Measurements from ENCODE around the gene OR10G3. TPM values are rescaled to one million over a fixed set of nuclear protein-coding genes. Genes with fewer than 3 reads are reported as not detected.
A peak's percentile ranks its signal among the peaks of the same experiment; 100 is the strongest.
"Not testable (repeated sequence)": the region's sequence is repeated elsewhere in the genome, so short reads cannot be mapped to it uniquely, and the experiment has no call there.

The OR10G3 gene, protein sequence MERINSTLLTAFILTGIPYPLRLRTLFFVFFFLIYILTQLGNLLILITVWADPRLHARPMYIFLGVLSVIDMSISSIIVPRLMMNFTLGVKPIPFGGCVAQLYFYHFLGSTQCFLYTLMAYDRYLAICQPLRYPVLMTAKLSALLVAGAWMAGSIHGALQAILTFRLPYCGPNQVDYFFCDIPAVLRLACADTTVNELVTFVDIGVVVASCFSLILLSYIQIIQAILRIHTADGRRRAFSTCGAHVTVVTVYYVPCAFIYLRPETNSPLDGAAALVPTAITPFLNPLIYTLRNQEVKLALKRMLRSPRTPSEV
- not detected for polyA plus RNA-seq
- long read RNA-seq, donor 1 = 0 reads
- long read RNA-seq, donor 2 = 0 reads
- long read RNA-seq, donor 3 = 0 reads
- long read RNA-seq, donor 4 = 0 reads
- long read RNA-seq, donor 5 = 0 reads
- long read RNA-seq, donor 6 = 0 reads
- long read RNA-seq, donor 7 = 0 reads
- long read RNA-seq, donor 8 = 0 reads
- long read RNA-seq, donor 9 = 0 reads
- long read RNA-seq, donor 10 = 0 reads
- long read RNA-seq, donor 11 = 0 reads

DNA sequence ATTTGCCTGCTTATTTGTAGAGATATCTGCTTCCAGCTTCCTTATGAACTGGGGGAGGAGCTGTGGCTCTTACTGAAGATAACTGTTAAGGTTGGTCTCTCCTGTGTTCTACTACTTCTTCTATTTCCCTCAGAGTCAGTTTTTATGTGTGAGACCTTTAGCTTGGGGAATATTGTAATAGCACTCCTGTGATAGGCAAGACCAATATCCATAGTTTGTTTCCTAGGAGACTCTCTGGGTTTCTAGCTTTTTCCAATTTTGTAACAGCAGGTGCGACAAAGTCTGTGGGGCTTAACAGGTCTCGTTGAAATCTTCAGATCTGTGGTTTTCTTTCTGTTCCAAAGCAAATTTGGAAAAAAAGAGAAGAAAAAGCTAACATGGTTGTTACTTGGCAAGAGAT, at the start of gene OR10G3:
Gene OR10G3, minus strand, starts transcription at position 101 of the 400 bp plus-strand sequence. CDS start 9,332 bp downstream, outside the sequence.
- no peak for DNase-seq
- H3K4me3 ChIP-seq (ENCODE audit: low read length) = no peak within 1 kb of the TSS
- H3K9me3 ChIP-seq (ENCODE audit: control insufficient read depth, low read depth, low read length) = no peaks in the 10 kb centered on the region
- H3K4me1 ChIP-seq (ENCODE audit: control insufficient read depth, insufficient read depth, low read length) = no peaks in the 10 kb centered on the region
- no peaks in the 10 kb centered on the region for H3K27me3 ChIP-seq (ENCODE audit: control insufficient read depth, insufficient read depth, low read length)
- WGBS (ENCODE audit: insufficient coverage, low lambda C conversion rate) = 83% methylated on average over 1 of the region's 2 CpGs
- H3K36me3 ChIP-seq (ENCODE audit: control insufficient read depth, insufficient read depth, low read length) = no peaks in the 10 kb centered on the region
- no peak within 1 kb of the TSS for H3K27ac ChIP-seq (ENCODE audit: low read length)

DNA sequence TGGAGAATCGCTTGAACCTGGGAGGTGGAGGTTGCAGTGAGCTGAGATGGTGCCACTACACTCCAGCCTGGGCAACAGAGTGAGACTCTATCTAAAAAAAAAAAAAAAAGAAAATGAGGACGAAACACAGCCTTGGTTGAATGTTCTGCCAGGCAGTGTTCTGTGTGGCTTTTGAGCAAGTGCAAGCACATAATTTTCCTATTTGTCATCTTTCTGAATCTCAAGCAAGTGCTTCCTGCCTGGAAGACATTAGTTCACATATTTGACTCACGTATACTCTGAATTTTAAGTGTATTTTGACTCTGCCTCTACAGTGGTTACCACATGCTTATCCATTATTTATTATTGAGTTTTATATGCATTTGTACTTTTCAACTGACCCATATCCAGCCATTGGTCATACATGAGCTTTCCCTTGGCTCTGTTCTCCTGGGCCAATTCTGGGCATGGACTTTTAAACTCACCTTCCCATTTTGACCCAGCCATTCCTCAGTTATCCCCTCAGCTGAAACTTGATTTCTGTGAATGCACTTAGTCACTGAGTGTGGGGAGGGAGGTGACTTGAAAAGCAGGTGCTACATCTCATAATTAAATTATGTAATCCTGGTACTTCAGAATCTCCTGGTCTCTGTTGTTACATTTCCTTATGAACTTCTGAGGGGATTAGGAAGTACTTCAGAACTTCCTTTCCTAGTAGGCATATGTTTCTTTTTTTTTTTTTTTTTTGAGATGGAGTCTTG, 46.8 kb upstream of the OR10G3 start:
- no peaks in the 10 kb centered on the region for H3K9me3 ChIP-seq (ENCODE audit: control insufficient read depth, low read depth, low read length)
- H3K36me3 ChIP-seq (ENCODE audit: control insufficient read depth, insufficient read depth, low read length) = no peaks in the 10 kb centered on the region
- WGBS (ENCODE audit: insufficient coverage, low lambda C conversion rate) = 40% methylated on average over 1 of the region's 3 CpGs
- no peaks in the 10 kb centered on the region for H3K4me1 ChIP-seq (ENCODE audit: control insufficient read depth, insufficient read depth, low read length)
- DNase-seq = no peak
- no peak overlapping the region for H3K4me3 ChIP-seq (ENCODE audit: low read length)
- no peak overlapping the region for H3K27ac ChIP-seq (ENCODE audit: low read length)
- H3K27me3 ChIP-seq (ENCODE audit: control insufficient read depth, insufficient read depth, low read length) = no peaks in the 10 kb centered on the region

DNA sequence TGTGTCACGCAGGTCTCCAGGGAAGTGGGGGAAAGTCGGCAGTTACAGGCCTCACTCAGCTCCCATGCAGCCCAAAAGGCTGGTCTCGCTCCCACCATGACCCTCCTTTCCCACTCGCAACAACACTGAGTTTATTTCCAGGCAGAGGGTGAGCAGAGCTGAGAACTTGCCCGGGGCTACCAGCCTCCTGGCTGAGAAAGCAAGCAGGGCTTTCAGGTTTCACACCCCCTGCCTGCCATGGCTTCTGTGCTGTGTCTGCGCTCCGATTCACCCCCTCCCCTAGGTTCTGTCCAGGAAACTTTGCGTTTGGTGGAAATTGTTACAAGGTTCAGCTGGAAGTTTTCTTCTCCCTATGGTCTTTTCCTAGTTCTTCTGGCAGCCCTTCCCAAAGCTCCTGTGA, 37.7 kb upstream of the OR10G3 start:
- no peak overlapping the region for H3K4me3 ChIP-seq (ENCODE audit: low read length)
- no peak for DNase-seq
- no peaks in the 10 kb centered on the region for H3K27me3 ChIP-seq (ENCODE audit: control insufficient read depth, insufficient read depth, low read length)
- no peaks in the 10 kb centered on the region for H3K9me3 ChIP-seq (ENCODE audit: control insufficient read depth, low read depth, low read length)
- WGBS (ENCODE audit: insufficient coverage, low lambda C conversion rate) = no CpG with 5 or more reads among the region's 8 CpGs
- H3K27ac ChIP-seq (ENCODE audit: low read length) = no peak overlapping the region
- no peaks in the 10 kb centered on the region for H3K4me1 ChIP-seq (ENCODE audit: control insufficient read depth, insufficient read depth, low read length)
- no peaks in the 10 kb centered on the region for H3K36me3 ChIP-seq (ENCODE audit: control insufficient read depth, insufficient read depth, low read length)

DNA sequence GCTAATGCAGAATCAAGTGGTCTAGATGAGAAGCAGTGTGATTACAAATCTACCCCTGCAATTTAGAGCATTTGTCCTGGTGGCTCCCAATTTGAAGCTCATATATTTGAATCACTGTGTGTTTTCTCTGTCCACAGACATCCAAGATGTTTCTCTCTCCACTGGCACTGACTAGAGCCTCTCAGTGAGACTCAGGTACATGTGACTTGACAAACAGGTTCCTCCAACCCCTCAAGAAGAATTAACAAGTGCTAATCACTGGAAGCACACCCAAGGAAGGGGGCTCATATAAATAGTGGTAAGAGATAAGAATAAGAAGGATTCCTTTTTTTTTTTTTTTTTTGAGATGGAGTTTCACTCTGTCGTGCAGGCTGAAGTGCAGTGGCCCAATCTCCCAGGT, 34.4 kb upstream of the OR10G3 start:
- Histone ChIP-seq H3K9me3 (ENCODE audit: control insufficient read depth, low read depth, low read length) (no peaks in the 10 kb centered on the region), H3K27me3 (ENCODE audit: control insufficient read depth, insufficient read depth, low read length) (no peaks in the 10 kb centered on the region), H3K27ac (ENCODE audit: low read length) (no peak overlapping the region), H3K36me3 (ENCODE audit: control insufficient read depth, insufficient read depth, low read length) (no peaks in the 10 kb centered on the region), H3K4me1 (ENCODE audit: control insufficient read depth, insufficient read depth, low read length) (no peaks in the 10 kb centered on the region), H3K4me3 (ENCODE audit: low read length) (no peak overlapping the region)
- no peak for DNase-seq
- WGBS (ENCODE audit: insufficient coverage, low lambda C conversion rate) = no CpG with 5 or more reads among the region's 1 CpG

DNA sequence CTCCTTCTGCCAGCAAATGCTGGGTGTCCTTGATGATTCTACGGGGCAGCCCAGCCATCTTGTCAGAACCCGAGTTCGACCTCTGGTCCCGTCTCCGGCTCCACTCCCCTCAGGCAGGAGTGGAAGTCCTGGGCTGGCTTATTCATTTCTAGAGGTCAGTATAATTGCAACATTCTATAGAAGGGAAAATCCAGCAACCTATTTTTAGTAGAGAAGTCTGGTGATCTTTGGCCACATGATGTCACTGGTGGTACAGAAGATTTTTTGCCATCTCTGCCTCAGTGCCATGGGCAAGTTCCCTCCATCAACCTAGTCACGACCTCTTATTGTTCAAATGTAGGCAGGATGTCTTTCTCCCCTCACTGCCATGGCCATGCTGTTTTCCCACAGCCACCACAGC, 32.4 kb upstream of the OR10G3 start:
- no CpG with 5 or more reads among the region's 6 CpGs for WGBS (ENCODE audit: insufficient coverage, low lambda C conversion rate)
- no peak for DNase-seq
- Histone ChIP-seq H3K9me3 (ENCODE audit: control insufficient read depth, low read depth, low read length) (no peaks in the 10 kb centered on the region), H3K4me1 (ENCODE audit: control insufficient read depth, insufficient read depth, low read length) (no peaks in the 10 kb centered on the region), H3K27me3 (ENCODE audit: control insufficient read depth, insufficient read depth, low read length) (no peaks in the 10 kb centered on the region), H3K27ac (ENCODE audit: low read length) (no peak overlapping the region), H3K36me3 (ENCODE audit: control insufficient read depth, insufficient read depth, low read length) (no peaks in the 10 kb centered on the region), H3K4me3 (ENCODE audit: low read length) (no peak overlapping the region)

DNA sequence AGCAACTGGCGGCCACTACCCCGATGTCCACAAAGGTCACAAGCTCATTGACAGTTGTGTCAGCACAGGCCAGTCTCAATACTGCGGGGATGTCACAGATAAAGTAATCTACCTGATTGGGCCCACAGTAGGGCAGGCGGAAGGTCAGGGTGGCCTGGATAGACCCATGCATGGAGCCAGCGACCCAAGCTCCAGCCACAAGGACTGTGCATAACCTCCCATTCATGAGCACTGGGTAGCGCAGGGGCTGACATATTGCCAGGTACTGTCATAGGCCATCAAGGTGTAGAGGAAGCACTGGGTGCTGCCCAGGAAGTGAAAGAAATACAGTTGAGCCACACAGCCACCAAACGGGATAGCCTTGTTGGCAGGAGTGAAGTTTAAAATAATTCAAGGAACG, 22.3 kb upstream of the OR10G3 start:
- no CpG with 5 or more reads among the region's 8 CpGs for WGBS (ENCODE audit: insufficient coverage, low lambda C conversion rate)
- not testable (repeated sequence) for H3K27ac ChIP-seq (ENCODE audit: low read length); DNase-seq; H3K9me3 ChIP-seq (ENCODE audit: control insufficient read depth, low read depth, low read length); H3K27me3 ChIP-seq (ENCODE audit: control insufficient read depth, insufficient read depth, low read length); H3K36me3 ChIP-seq (ENCODE audit: control insufficient read depth, insufficient read depth, low read length); H3K4me3 ChIP-seq (ENCODE audit: low read length); H3K4me1 ChIP-seq (ENCODE audit: control insufficient read depth, insufficient read depth, low read length)

DNA sequence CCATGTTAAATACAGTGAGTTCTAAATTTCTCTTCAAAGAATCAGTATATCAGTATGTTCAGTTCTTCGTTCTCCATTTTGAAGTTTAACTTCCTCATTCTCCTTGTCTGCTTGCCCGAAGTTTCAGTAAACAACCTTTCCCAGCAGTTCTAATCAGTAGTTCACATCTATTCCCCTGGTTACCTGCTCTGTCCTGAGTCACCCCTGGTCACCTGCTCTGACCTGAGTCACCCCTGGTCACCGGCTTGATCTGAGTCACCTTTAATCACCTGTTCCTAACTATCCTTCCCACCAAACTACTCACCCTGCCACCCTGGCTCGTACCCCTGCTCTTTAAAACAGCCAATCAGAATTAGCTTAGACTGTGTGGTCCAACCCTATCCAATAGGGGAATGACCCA, 9.4 kb upstream of the OR10G3 start:
- Histone ChIP-seq H3K4me3 (ENCODE audit: low read length) (no peak overlapping the region), H3K27ac (ENCODE audit: low read length) (no peak overlapping the region), H3K4me1 (ENCODE audit: control insufficient read depth, insufficient read depth, low read length) (no peaks in the 10 kb centered on the region), H3K9me3 (ENCODE audit: control insufficient read depth, low read depth, low read length) (no peaks in the 10 kb centered on the region), H3K27me3 (ENCODE audit: control insufficient read depth, insufficient read depth, low read length) (no peaks in the 10 kb centered on the region), H3K36me3 (ENCODE audit: control insufficient read depth, insufficient read depth, low read length) (no peaks in the 10 kb centered on the region)
- DNase-seq = no peak
- 100% methylated on average over 2 of the region's 4 CpGs for WGBS (ENCODE audit: insufficient coverage, low lambda C conversion rate)

DNA sequence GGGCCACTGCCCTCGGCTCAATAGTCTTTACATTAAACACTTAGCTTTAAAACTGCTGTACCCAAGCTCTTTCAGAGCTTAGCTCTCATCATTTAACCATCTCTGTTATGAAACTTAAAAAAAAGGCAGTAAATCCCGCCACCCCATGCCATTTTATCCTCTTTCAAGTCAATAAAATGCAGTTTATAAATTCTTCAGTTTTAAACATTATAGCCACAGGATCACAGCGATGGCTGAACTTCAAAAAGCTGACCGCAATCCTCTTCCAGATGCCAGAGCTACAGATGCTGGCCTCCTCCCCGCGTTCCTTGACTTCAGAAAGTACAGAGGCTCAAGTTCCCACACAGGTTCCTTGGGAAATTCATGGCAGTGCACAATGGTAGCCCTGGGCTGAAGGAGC, 4.2 kb downstream of the OR10G3 start:
- 94% methylated on average over 2 of the region's 6 CpGs for WGBS (ENCODE audit: insufficient coverage, low lambda C conversion rate)
- no peak overlapping the region for H3K4me3 ChIP-seq (ENCODE audit: low read length)
- no peaks in the 10 kb centered on the region for H3K27me3 ChIP-seq (ENCODE audit: control insufficient read depth, insufficient read depth, low read length)
- no peak overlapping the region for H3K27ac ChIP-seq (ENCODE audit: low read length)
- DNase-seq = no peak
- H3K36me3 ChIP-seq (ENCODE audit: control insufficient read depth, insufficient read depth, low read length) = no peaks in the 10 kb centered on the region
- no peaks in the 10 kb centered on the region for H3K4me1 ChIP-seq (ENCODE audit: control insufficient read depth, insufficient read depth, low read length)
- peaks cover 3% of the 10 kb centered on the region for H3K9me3 ChIP-seq (ENCODE audit: control insufficient read depth, low read depth, low read length)

DNA sequence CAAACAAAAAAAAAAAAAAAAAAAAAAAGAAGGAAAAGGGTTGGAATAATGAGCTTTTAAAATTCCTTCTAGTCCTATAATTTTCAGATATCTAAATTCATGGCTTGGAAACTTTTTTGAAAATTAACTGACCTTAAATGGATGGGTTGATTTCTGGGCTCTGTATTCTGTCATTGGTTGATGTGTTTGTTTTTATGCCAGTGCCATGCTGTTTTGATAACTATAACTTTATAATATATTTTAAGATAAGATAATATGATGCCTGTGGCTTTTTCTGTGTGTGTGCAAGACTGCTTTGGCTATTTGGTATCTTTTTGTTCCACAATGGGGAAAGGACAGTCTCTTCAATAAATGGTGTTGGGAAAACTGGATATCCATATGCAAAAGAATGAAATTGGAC, 7.3 kb downstream of the OR10G3 start:
- Histone ChIP-seq H3K27ac (ENCODE audit: low read length) (no peak overlapping the region), H3K27me3 (ENCODE audit: control insufficient read depth, insufficient read depth, low read length) (no peaks in the 10 kb centered on the region), H3K36me3 (ENCODE audit: control insufficient read depth, insufficient read depth, low read length) (no peaks in the 10 kb centered on the region), H3K4me1 (ENCODE audit: control insufficient read depth, insufficient read depth, low read length) (no peaks in the 10 kb centered on the region), H3K9me3 (ENCODE audit: control insufficient read depth, low read depth, low read length) (peaks cover 3% of the 10 kb centered on the region), H3K4me3 (ENCODE audit: low read length) (no peak overlapping the region)
- DNase-seq = no peak

DNA sequence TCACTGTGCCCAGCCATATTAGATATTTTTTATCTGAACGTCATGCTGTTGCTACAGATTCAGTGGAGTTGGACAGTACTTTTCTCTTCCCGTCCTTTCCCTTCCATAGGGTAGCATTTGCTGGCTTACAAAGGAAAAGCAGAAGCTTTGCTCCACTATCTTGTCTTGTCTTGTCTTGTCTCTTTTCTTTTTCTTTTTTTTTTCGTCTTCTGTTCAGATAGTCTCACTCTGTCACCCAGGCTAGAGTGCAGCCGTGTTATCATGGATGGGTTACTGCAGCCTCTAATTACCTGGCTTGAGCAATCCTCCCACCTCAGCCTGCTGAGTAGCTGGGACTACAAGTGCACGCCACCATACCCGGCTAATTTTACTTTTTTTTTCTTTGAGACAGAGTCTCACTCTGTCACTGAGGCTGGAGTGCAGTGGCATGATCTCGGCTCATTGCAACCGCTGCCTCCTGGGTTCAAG, 21.1 kb downstream of the OR10G3 start:
- Histone ChIP-seq H3K4me3 (ENCODE audit: low read length) (no peak overlapping the region), H3K9me3 (ENCODE audit: control insufficient read depth, low read depth, low read length) (no peaks in the 10 kb centered on the region), H3K27ac (ENCODE audit: low read length) (no peak overlapping the region), H3K36me3 (ENCODE audit: control insufficient read depth, insufficient read depth, low read length) (no peaks in the 10 kb centered on the region), H3K27me3 (ENCODE audit: control insufficient read depth, insufficient read depth, low read length) (no peaks in the 10 kb centered on the region), H3K4me1 (ENCODE audit: control insufficient read depth, insufficient read depth, low read length) (peaks cover 8% of the 10 kb centered on the region)
- WGBS (ENCODE audit: insufficient coverage, low lambda C conversion rate) = 59% methylated on average over 4 of the region's 8 CpGs
- peak; percentile 47 to 61 for DNase-seq
